ENCODE data around the gene OPCML.

DNA sequence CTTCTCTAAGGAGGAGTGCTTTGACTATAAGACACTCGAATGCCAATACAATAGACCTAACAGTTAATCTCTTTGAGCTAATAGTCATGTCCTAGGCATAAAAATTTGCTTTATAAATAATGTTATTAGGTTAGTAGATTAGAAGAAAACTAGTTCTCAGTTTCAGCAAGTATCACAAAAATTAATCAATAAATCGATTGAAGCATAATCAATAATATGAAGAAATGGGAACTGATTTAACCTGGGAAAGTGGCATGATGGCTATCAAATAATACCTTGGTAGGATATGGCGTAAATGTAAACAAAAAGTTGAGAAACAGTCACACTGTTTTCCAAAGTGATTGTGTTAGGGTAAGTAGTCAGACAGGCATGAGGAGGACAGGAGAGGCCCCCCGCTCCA is 676.3 kb downstream of the OPCML start:
- no peak for TF ChIP-seq CTCF (IDR thresholded peaks at IDR 0.05)
- TF ChIP-seq ZFX (IDR thresholded peaks at IDR 0.05; ENCODE audit: borderline replicate concordance): no peak
